ENCODE results near the gene RHEB.

Gene RHEB

GRCh38 chr7:151558575-151558974 is 38.9 kb upstream of the RHEB start:
- Histone ChIP-seq H3K36me3 (ENCODE audit: control insufficient read depth, insufficient read depth, low read length) (no peaks in the 10 kb centered on the region), H3K79me1 (ENCODE audit: low read length) (no peaks in the 10 kb centered on the region), H3K4me2 (ENCODE audit: low read length) (no peak overlapping the region), H3K27me3 (ENCODE audit: insufficient read depth, low read length, poor library complexity) (no peaks in the 10 kb centered on the region), H3K4me1 (ENCODE audit: control insufficient read depth, low read depth, low read length) (no peaks in the 10 kb centered on the region), H4K5ac (ENCODE audit: low read length) (no peak overlapping the region), H3K27ac (ENCODE audit: low read depth, low read length) (no peak overlapping the region), H3K4ac (ENCODE audit: low read depth, low read length) (no peak overlapping the region), H4K8ac (ENCODE audit: low read depth, low read length) (no peak overlapping the region), H2BK5ac (ENCODE audit: low read length) (no peak overlapping the region), H2BK120ac (ENCODE audit: low read depth, low read length) (no peak overlapping the region), H3K79me2 (ENCODE audit: control insufficient read depth, insufficient read depth, low read length) (no peaks in the 10 kb centered on the region), H3K23ac (ENCODE audit: low read length) (no peak overlapping the region), H3K56ac (ENCODE audit: low read length) (no peak overlapping the region), H3K9ac (ENCODE audit: low read length) (no peak overlapping the region), H3K4me3 (ENCODE audit: low read length) (no peak overlapping the region), H2AK5ac (ENCODE audit: low read length) (no peak overlapping the region), H2BK15ac (replicated peaks; ENCODE audit: low read depth) (no peak overlapping the region), H3K18ac (ENCODE audit: low read length) (no peak overlapping the region)
- no CpG with 5 or more reads among the region's 6 CpGs for WGBS (ENCODE audit: extremely low coverage, insufficient coverage, low lambda C conversion rate)
- DNase-seq = no peak

DNA sequence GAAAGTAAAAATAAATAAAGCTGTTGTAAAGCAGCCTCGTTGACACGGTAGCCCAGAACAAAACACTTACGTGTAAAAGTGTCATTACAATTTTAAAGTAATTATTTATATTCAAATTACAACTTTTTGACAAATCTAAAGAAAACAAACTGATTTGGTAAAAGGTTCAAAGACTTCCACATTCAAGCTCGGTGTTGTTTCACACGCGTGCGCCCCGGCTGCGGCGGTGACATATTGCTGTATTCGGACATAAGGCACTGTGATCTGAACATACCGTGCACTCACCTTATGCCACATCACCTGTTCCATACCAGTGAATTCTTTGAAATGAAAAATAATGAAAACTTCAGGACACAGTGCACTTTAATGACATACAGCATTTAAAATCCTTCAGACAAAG is 36.9 kb upstream of the RHEB start:
- no peak overlapping the region for H3K4me3 ChIP-seq (ENCODE audit: low read length)
- no peak overlapping the region for H3K4ac ChIP-seq (ENCODE audit: low read depth, low read length)
- H2AK5ac ChIP-seq (ENCODE audit: low read length) = no peak overlapping the region
- no peak for DNase-seq
- H4K8ac ChIP-seq (ENCODE audit: low read depth, low read length) = no peak overlapping the region
- no peak overlapping the region for H2BK15ac ChIP-seq (replicated peaks; ENCODE audit: low read depth)
- H3K79me1 ChIP-seq (ENCODE audit: low read length) = no peaks in the 10 kb centered on the region
- H3K4me1 ChIP-seq (ENCODE audit: control insufficient read depth, low read depth, low read length) = no peaks in the 10 kb centered on the region
- no peaks in the 10 kb centered on the region for H3K36me3 ChIP-seq (ENCODE audit: control insufficient read depth, insufficient read depth, low read length)
- no peak overlapping the region for H4K5ac ChIP-seq (ENCODE audit: low read length)
- no peak overlapping the region for H2BK5ac ChIP-seq (ENCODE audit: low read length)
- H3K79me2 ChIP-seq (ENCODE audit: control insufficient read depth, insufficient read depth, low read length) = no peaks in the 10 kb centered on the region
- no peak overlapping the region for H3K23ac ChIP-seq (ENCODE audit: low read length)
- H3K9ac ChIP-seq (ENCODE audit: low read length) = no peak overlapping the region
- no peak overlapping the region for H3K27ac ChIP-seq (ENCODE audit: low read depth, low read length)
- H2BK120ac ChIP-seq (ENCODE audit: low read depth, low read length) = no peak overlapping the region
- no peaks in the 10 kb centered on the region for H3K27me3 ChIP-seq (ENCODE audit: insufficient read depth, low read length, poor library complexity)
- no peak overlapping the region for H3K4me2 ChIP-seq (ENCODE audit: low read length)
- no peak overlapping the region for H3K18ac ChIP-seq (ENCODE audit: low read length)
- WGBS (ENCODE audit: extremely low coverage, insufficient coverage, low lambda C conversion rate) = no CpG with 5 or more reads among the region's 12 CpGs
- no peak overlapping the region for H3K56ac ChIP-seq (ENCODE audit: low read length)

GRCh38 chr7:151553356-151553755 is 33.7 kb upstream of the RHEB start:
- no peak overlapping the region for H2AK5ac ChIP-seq (ENCODE audit: low read length)
- no peak overlapping the region for H4K8ac ChIP-seq (ENCODE audit: low read depth, low read length)
- H2BK5ac ChIP-seq (ENCODE audit: low read length) = no peak overlapping the region
- no peak overlapping the region for H3K4me3 ChIP-seq (ENCODE audit: low read length)
- H3K27me3 ChIP-seq (ENCODE audit: insufficient read depth, low read length, poor library complexity) = no peaks in the 10 kb centered on the region
- no peak overlapping the region for H2BK120ac ChIP-seq (ENCODE audit: low read depth, low read length)
- H3K27ac ChIP-seq (ENCODE audit: low read depth, low read length) = no peak overlapping the region
- H3K56ac ChIP-seq (ENCODE audit: low read length) = no peak overlapping the region
- no CpG with 5 or more reads among the region's 15 CpGs for WGBS (ENCODE audit: extremely low coverage, insufficient coverage, low lambda C conversion rate)
- no peak overlapping the region for H3K4me2 ChIP-seq (ENCODE audit: low read length)
- no peak for DNase-seq
- H3K4ac ChIP-seq (ENCODE audit: low read depth, low read length) = no peak overlapping the region
- H3K4me1 ChIP-seq (ENCODE audit: control insufficient read depth, low read depth, low read length) = no peaks in the 10 kb centered on the region
- no peaks in the 10 kb centered on the region for H3K36me3 ChIP-seq (ENCODE audit: control insufficient read depth, insufficient read depth, low read length)
- no peak overlapping the region for H2BK15ac ChIP-seq (replicated peaks; ENCODE audit: low read depth)
- H3K18ac ChIP-seq (ENCODE audit: low read length) = no peak overlapping the region
- no peak overlapping the region for H3K9ac ChIP-seq (ENCODE audit: low read length)
- no peak overlapping the region for H4K5ac ChIP-seq (ENCODE audit: low read length)
- no peaks in the 10 kb centered on the region for H3K79me2 ChIP-seq (ENCODE audit: control insufficient read depth, insufficient read depth, low read length)
- H3K79me1 ChIP-seq (ENCODE audit: low read length) = no peaks in the 10 kb centered on the region
- H3K23ac ChIP-seq (ENCODE audit: low read length) = no peak overlapping the region

- H3K27ac ChIP-seq (ENCODE audit: low read depth, low read length) = no peak overlapping the region
- DNase-seq = peak; percentile 17
- H2BK5ac ChIP-seq (ENCODE audit: low read length) = no peak overlapping the region
- H2BK120ac ChIP-seq (ENCODE audit: low read depth, low read length) = no peak overlapping the region
- H3K4me3 ChIP-seq (ENCODE audit: low read length) = no peak overlapping the region
- no CpG with 5 or more reads among the region's 10 CpGs for WGBS (ENCODE audit: extremely low coverage, insufficient coverage, low lambda C conversion rate)
- H3K4ac ChIP-seq (ENCODE audit: low read depth, low read length) = no peak overlapping the region
- H3K56ac ChIP-seq (ENCODE audit: low read length) = no peak overlapping the region
- H3K4me2 ChIP-seq (ENCODE audit: low read length) = no peak overlapping the region
- H3K27me3 ChIP-seq (ENCODE audit: insufficient read depth, low read length, poor library complexity) = no peaks in the 10 kb centered on the region
- no peak overlapping the region for H3K9ac ChIP-seq (ENCODE audit: low read length)
- no peak overlapping the region for H4K5ac ChIP-seq (ENCODE audit: low read length)
- no peak overlapping the region for H4K8ac ChIP-seq (ENCODE audit: low read depth, low read length)
- no peak overlapping the region for H3K23ac ChIP-seq (ENCODE audit: low read length)
- no peaks in the 10 kb centered on the region for H3K79me1 ChIP-seq (ENCODE audit: low read length)
- H2BK15ac ChIP-seq (replicated peaks; ENCODE audit: low read depth) = no peak overlapping the region
- H3K36me3 ChIP-seq (ENCODE audit: control insufficient read depth, insufficient read depth, low read length) = no peaks in the 10 kb centered on the region
- no peaks in the 10 kb centered on the region for H3K4me1 ChIP-seq (ENCODE audit: control insufficient read depth, low read depth, low read length)
- no peak overlapping the region for H3K18ac ChIP-seq (ENCODE audit: low read length)
- no peaks in the 10 kb centered on the region for H3K79me2 ChIP-seq (ENCODE audit: control insufficient read depth, insufficient read depth, low read length)
- H2AK5ac ChIP-seq (ENCODE audit: low read length) = no peak overlapping the region
Observed at GRCh38 chr7:151552352-151553028, 32.8 kb upstream of the RHEB start.

GRCh38 chr7:151551820-151552219 is 32.1 kb upstream of the RHEB start:
- H3K4me3 ChIP-seq (ENCODE audit: low read length) = no peak overlapping the region
- H3K9ac ChIP-seq (ENCODE audit: low read length) = no peak overlapping the region
- H2BK15ac ChIP-seq (replicated peaks; ENCODE audit: low read depth) = no peak overlapping the region
- H3K4me1 ChIP-seq (ENCODE audit: control insufficient read depth, low read depth, low read length) = no peaks in the 10 kb centered on the region
- H4K8ac ChIP-seq (ENCODE audit: low read depth, low read length) = no peak overlapping the region
- no CpG with 5 or more reads among the region's 7 CpGs for WGBS (ENCODE audit: extremely low coverage, insufficient coverage, low lambda C conversion rate)
- H3K79me1 ChIP-seq (ENCODE audit: low read length) = no peaks in the 10 kb centered on the region
- H2BK5ac ChIP-seq (ENCODE audit: low read length) = no peak overlapping the region
- no peaks in the 10 kb centered on the region for H3K36me3 ChIP-seq (ENCODE audit: control insufficient read depth, insufficient read depth, low read length)
- no peak overlapping the region for H4K5ac ChIP-seq (ENCODE audit: low read length)
- H3K79me2 ChIP-seq (ENCODE audit: control insufficient read depth, insufficient read depth, low read length) = no peaks in the 10 kb centered on the region
- no peak overlapping the region for H2AK5ac ChIP-seq (ENCODE audit: low read length)
- H2BK120ac ChIP-seq (ENCODE audit: low read depth, low read length) = no peak overlapping the region
- H3K27me3 ChIP-seq (ENCODE audit: insufficient read depth, low read length, poor library complexity) = no peaks in the 10 kb centered on the region
- H3K23ac ChIP-seq (ENCODE audit: low read length) = no peak overlapping the region
- DNase-seq = peak; percentile 23
- H3K27ac ChIP-seq (ENCODE audit: low read depth, low read length) = no peak overlapping the region
- H3K18ac ChIP-seq (ENCODE audit: low read length) = no peak overlapping the region
- H3K4ac ChIP-seq (ENCODE audit: low read depth, low read length) = no peak overlapping the region
- H3K4me2 ChIP-seq (ENCODE audit: low read length) = no peak overlapping the region
- H3K56ac ChIP-seq (ENCODE audit: low read length) = no peak overlapping the region

DNA sequence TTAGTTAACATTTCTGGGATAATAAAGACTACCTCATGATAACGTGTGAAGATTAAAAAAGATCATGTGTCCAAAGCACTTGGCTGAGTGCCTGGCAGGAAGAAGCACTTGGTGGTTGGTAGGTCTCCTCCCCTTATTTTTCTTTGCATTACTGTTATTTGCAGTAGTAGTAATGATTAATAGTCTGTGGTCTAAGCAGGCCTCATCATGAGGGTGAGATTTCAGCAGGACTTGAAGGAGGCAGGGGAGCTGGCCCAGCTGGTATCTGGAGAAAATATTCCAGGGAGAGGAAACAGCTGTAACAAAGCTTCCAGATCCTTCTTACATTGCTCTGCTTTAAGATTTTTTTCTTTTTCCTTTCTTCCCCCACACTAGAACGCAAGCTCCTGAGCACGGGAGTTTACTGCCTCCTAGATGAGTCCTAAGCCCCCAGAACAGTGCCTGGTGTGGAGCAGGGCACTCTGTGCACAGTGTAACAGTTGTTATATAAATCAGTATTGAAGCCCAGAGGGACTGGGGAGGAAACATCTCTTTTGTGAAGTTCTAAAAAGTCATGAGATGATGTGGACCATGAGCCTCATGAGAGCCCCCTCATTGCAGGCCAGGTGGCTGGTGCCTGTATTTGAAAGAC is 31.1 kb upstream of the RHEB start:
- Histone ChIP-seq H3K36me3 (ENCODE audit: control insufficient read depth, insufficient read depth, low read length) (no peaks in the 10 kb centered on the region), H3K79me1 (ENCODE audit: low read length) (no peaks in the 10 kb centered on the region), H3K4me1 (ENCODE audit: control insufficient read depth, low read depth, low read length) (no peaks in the 10 kb centered on the region), H3K27me3 (ENCODE audit: insufficient read depth, low read length, poor library complexity) (no peaks in the 10 kb centered on the region), H4K8ac (ENCODE audit: low read depth, low read length) (no peak overlapping the region), H3K23ac (ENCODE audit: low read length) (no peak overlapping the region), H3K79me2 (ENCODE audit: control insufficient read depth, insufficient read depth, low read length) (no peaks in the 10 kb centered on the region), H3K56ac (ENCODE audit: low read length) (no peak overlapping the region), H2BK15ac (replicated peaks; ENCODE audit: low read depth) (no peak overlapping the region), H2BK5ac (ENCODE audit: low read length) (no peak overlapping the region), H3K4me2 (ENCODE audit: low read length) (no peak overlapping the region), H3K4me3 (ENCODE audit: low read length) (no peak overlapping the region), H2BK120ac (ENCODE audit: low read depth, low read length) (no peak overlapping the region), H3K4ac (ENCODE audit: low read depth, low read length) (no peak overlapping the region), H3K27ac (ENCODE audit: low read depth, low read length) (no peak overlapping the region), H4K5ac (ENCODE audit: low read length) (no peak overlapping the region), H3K18ac (ENCODE audit: low read length) (no peak overlapping the region), H3K9ac (ENCODE audit: low read length) (no peak overlapping the region), H2AK5ac (ENCODE audit: low read length) (no peak overlapping the region)
- no peak for DNase-seq
- WGBS (ENCODE audit: extremely low coverage, insufficient coverage, low lambda C conversion rate) = no CpG with 5 or more reads among the region's 3 CpGs
